Measurements from ENCODE around the gene TANGO6.

TANGO6 gene

GRCh38 chr16:69131839-69132423 is 288.6 kb downstream of the TANGO6 start:
- ChIA-PET POLR2A (interaction anchor here (1.0 kb wide), 1 partner anchor 12 kb away, joined by 3 read pairs; no protein-coding TSS in a partner anchor), CTCF (no interaction called here)
- DNase-seq (ENCODE audit: extremely low spot score) = peak; percentile 89
- TF ChIP-seq BHLHE40 (IDR thresholded peaks at IDR 0.05; ENCODE audit: borderline replicate concordance) (no peak), L3MBTL2 (conservative IDR thresholded peaks at IDR 0.05) (no peak), NFRKB (IDR thresholded peaks at IDR 0.05) (no peak), ARNT (IDR thresholded peaks at IDR 0.05) (no peak), LEF1 (IDR thresholded peaks at IDR 0.05; ENCODE audit: borderline replicate concordance) (no peak), SP1 (IDR thresholded peaks at IDR 0.05) (no peak), TARDBP (IDR thresholded peaks at IDR 0.05) (no peak), ELF4 (IDR thresholded peaks at IDR 0.05) (no peak), SUZ12 (IDR thresholded peaks at IDR 0.05) (no peak), FOXA1 (IDR thresholded peaks at IDR 0.05) (no peak), PKNOX1 (IDR thresholded peaks at IDR 0.05) (no peak), FOXK2 (IDR thresholded peaks at IDR 0.05) (no peak), CTBP1 (IDR thresholded peaks at IDR 0.05; ENCODE audit: borderline replicate concordance) (no peak), FOXM1 (IDR thresholded peaks at IDR 0.05; ENCODE audit: borderline replicate concordance) (no peak), HDGF (IDR thresholded peaks at IDR 0.05; ENCODE audit: borderline replicate concordance) (no peak), ZNF384 (IDR thresholded peaks at IDR 0.05) (no peak)

- peak; percentile 87 for DNase-seq (ENCODE audit: extremely low spot score)
- CTCF ChIA-PET = interaction anchor here (0.5 kb wide), 1 partner anchor 137 kb away, joined by 4 read pairs; no protein-coding TSS in a partner anchor
- POLR2A ChIA-PET = interaction anchor here (0.5 to 1.1 kb wide), 6 partner anchors 9 to 199 kb away, joined by 3 to 6 read pairs (median 3); no protein-coding TSS in a partner anchor
- TF ChIP-seq SUZ12 (IDR thresholded peaks at IDR 0.05) = no peak
- peak; percentile 37; the same call in 1 of the 2 replicates for TF ChIP-seq FOXM1 (IDR thresholded peaks at IDR 0.05; ENCODE audit: borderline replicate concordance)
- TF ChIP-seq FOXK2 (IDR thresholded peaks at IDR 0.05) = no peak
- TF ChIP-seq ZNF384 (IDR thresholded peaks at IDR 0.05) = no peak
- TF ChIP-seq ELF4 (IDR thresholded peaks at IDR 0.05) = 0 out of 2 replicates have a peak, but pooled peaks have one; percentile 15
- no peak for TF ChIP-seq HDGF (IDR thresholded peaks at IDR 0.05; ENCODE audit: borderline replicate concordance)
- no peak for TF ChIP-seq NFRKB (IDR thresholded peaks at IDR 0.05)
- 0 out of 2 replicates have a peak, but pooled peaks have one; percentile 17 for TF ChIP-seq LEF1 (IDR thresholded peaks at IDR 0.05; ENCODE audit: borderline replicate concordance)
- TF ChIP-seq FOXA1 (IDR thresholded peaks at IDR 0.05) = no peak
- peak; percentile 45; the same call in 1 of the 2 replicates for TF ChIP-seq ARNT (IDR thresholded peaks at IDR 0.05)
- no peak for TF ChIP-seq PKNOX1 (IDR thresholded peaks at IDR 0.05)
- TF ChIP-seq L3MBTL2 (conservative IDR thresholded peaks at IDR 0.05) = peak; percentile 67
Measured at GRCh38 chr16:69132424-69133252, 289.3 kb downstream of the TANGO6 start, which contains the start of the genes CHTF8 and UTP4. CHTF8 (minus strand) TSS chr16:69132588; CDS start chr16:69121458, 11,130 bp downstream. UTP4 (plus strand) TSS chr16:69132649; CDS start chr16:69133460, 811 bp downstream.

- ChIA-PET CTCF (no interaction called here), POLR2A (interaction anchor here (0.5 to 1.1 kb wide), 6 partner anchors 8 to 615 kb away, joined by 3 to 6 read pairs (median 3); no protein-coding TSS in a partner anchor)
- DNase-seq (ENCODE audit: extremely low spot score) = no peak
- TF ChIP-seq SP1 (IDR thresholded peaks at IDR 0.05) (no peak), SUZ12 (IDR thresholded peaks at IDR 0.05) (no peak), HDGF (IDR thresholded peaks at IDR 0.05; ENCODE audit: borderline replicate concordance) (no peak), NFRKB (IDR thresholded peaks at IDR 0.05) (no peak), LEF1 (IDR thresholded peaks at IDR 0.05; ENCODE audit: borderline replicate concordance) (no peak), PKNOX1 (IDR thresholded peaks at IDR 0.05) (no peak), FOXM1 (IDR thresholded peaks at IDR 0.05; ENCODE audit: borderline replicate concordance) (no peak), ELF4 (IDR thresholded peaks at IDR 0.05) (no peak), FOXA1 (IDR thresholded peaks at IDR 0.05) (no peak), CTBP1 (IDR thresholded peaks at IDR 0.05; ENCODE audit: borderline replicate concordance) (no peak), BHLHE40 (IDR thresholded peaks at IDR 0.05; ENCODE audit: borderline replicate concordance) (no peak), TARDBP (IDR thresholded peaks at IDR 0.05) (no peak), FOXK2 (IDR thresholded peaks at IDR 0.05) (no peak), L3MBTL2 (conservative IDR thresholded peaks at IDR 0.05) (no peak), ARNT (IDR thresholded peaks at IDR 0.05) (no peak), ZNF384 (IDR thresholded peaks at IDR 0.05) (no peak)
Measured at GRCh38 chr16:69133373-69133954, 290.1 kb downstream of the TANGO6 start.
